GM19397 (cell line): ENCODE data around the gene ACOT7.

Source experiments
- ATAC-seq: cut with Tn5 transposase; IDR thresholded peaks from one replicate; pipeline ENCODE4 v1.9.1; 2021; ENCODE audit warnings: mild to moderate bottlenecking, moderate library complexity; ENCODE audit not compliant: unreplicated experiment

Gene ACOT7

DNA sequence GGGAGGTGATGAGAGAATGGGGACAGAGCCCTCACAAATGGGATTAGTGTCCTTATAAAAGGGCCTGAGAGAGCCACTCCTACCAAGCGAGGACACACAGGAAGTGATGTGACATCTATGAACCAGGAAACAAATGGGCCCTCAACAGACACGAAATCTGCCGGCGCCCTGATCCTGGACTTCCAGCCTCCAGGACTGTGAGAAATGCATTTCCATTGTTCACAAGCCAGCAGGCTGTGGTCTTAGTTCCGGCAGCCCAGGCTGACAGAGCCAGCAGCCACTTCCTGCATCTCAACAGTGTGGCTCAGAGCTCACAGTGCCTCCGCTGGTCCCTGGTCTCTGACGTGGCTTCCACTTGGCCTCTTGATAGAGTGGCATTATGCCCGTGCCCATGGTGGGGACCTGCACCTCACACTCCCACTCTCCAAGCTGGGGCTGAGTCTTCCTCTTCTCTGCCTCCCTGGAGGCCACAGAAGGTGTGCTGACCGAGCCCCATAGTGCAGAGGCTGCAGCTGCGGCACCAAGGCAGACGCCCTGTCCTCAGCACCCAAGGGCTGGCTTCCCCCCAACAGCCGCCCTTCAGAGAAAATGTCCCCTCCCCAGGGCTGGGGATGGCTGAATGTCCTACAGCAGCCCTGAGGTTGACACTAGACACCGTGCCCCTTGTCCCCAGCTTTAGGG is 44.9 kb downstream of the ACOT7 start:
- ATAC-seq: no peak

DNA sequence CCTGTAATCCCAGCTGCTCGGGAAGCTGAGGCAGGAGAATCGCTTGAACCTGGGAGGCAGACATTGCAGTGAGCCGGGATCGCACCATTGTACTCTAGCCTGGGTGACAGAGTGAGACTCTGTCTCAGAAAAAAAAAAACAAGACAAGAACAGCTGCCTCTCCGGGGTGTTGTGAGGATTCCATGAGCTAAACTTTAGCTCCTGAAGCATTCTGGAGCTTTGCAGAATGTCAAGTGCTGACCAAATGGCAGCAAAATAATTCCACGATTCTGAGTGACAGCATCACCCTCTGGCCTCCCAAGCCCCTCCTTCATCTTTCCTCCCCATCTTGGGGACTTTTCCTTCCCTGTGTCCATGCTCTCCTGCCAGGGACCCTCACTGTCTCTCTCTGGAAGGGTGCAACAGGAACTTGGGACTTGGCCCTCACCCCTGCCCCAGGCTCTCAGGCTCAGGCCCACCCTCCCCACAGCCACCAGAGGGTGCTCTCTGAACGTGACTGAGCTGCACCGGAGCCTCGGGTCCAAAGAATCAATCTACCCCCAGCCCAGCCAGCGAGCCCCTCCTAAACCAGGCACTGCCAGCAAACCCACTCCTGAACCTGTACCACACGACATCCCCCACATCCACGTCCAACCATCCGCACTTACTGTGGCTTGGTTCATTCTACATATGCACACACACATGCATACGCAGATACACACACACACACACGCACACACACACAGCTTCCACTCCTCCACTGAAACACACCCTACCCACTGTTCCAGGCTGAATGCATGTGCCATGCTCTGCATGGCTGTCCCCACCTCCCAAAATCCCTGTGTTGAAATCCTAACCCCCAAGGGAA is 45.7 kb downstream of the ACOT7 start:
- ATAC-seq: no peak

DNA sequence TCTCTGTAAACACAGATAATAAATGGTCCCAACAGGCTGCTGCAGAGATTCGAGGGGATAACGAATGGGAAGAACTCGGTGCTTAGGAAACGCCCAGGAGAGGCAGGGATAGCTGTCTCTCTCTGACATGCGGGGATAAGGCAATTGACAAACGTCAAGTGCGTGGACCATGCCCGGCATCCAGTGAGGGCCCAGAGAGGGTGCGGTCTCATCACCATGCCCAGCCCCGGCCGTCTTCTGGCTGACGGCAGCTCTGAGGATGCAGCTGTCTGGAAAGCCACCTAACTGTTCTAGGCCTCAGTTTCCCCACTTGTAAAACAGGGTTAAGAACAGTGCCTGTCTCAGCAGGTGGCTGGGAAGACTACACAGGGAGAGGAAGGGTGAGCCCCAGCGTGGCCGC is 48.1 kb downstream of the ACOT7 start:
- ATAC-seq: no peak

- ATAC-seq: no peak
Observed at GRCh38 chr1:6345009-6345408, 48.6 kb downstream of the ACOT7 start.

DNA sequence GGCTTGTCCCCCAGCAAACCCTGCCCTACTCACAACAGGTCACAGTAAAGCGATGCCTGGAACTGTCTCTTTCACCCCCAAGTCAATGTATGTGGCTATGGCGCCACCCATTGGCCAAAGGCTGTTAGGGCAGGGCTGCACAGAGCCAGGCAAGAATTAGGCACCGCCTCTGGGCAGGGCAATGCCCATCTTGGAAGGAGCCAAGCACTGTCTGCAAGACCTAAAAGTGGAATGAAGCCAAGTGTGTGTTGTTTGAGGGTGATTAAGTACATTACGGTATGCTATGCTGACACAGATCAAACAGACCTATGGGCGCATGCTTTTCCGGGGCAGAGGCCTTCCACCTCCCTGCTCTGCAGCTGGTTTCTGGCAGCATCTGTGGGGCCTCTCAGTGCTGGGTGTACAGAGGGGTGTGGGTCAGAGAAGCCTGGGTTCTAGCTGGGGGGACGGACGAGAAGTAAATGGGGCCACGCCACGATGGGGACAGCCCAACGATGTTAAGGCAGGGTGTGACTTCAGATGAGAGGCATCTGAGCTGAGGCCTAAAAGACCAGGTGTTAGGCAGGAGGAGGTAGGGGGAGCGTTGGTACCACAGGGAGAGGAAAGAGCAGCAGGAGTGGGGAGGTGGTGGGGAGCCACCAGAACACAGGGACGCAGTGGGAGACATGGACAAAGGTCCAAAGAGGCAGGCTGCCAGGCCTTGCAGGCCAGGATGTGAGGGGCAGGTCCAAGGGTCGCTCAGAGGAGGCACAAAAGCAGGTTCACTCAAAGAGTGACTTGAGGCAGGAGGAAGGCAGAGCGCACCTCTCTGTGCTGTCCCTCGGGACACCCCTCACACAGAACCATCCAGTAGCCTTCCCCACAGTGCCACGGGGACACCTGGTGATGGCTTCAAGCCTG is 49.8 kb downstream of the ACOT7 start:
- ATAC-seq: no peak

DNA sequence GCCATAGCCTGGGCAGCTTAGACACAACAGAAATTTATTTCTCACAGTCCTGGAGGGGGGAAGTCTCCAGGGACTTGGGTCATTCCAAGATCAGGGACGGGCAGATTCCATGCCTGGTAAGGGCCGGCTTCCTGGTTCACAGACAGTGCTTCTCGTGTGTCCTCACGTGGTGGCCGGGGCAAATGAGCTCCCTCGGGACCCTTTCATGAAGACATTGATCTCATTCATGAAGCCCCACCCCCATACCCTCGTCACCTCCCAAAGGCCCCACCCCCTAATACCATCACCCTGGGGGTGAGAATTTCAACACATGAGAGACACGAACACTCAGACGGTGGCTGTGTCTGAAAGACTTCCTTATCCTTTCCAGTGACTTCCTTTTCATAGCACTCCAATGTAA is 51.5 kb downstream of the ACOT7 start:
- ATAC-seq: no peak

- ATAC-seq: no peak
Observed at GRCh38 chr1:6338695-6339094, 54.9 kb downstream of the ACOT7 start.

GRCh38 chr1:6336776-6337622 is 56.6 kb downstream of the ACOT7 start:
- ATAC-seq: no peak

GRCh38 chr1:6334261-6334993 is 59.1 kb downstream of the ACOT7 start:
- ATAC-seq: no peak

- ATAC-seq: no peak
Observed at GRCh38 chr1:6332821-6333220, 60.7 kb downstream of the ACOT7 start.

GRCh38 chr1:6331543-6332273 is 61.9 kb downstream of the ACOT7 start:
- ATAC-seq: no peak

DNA sequence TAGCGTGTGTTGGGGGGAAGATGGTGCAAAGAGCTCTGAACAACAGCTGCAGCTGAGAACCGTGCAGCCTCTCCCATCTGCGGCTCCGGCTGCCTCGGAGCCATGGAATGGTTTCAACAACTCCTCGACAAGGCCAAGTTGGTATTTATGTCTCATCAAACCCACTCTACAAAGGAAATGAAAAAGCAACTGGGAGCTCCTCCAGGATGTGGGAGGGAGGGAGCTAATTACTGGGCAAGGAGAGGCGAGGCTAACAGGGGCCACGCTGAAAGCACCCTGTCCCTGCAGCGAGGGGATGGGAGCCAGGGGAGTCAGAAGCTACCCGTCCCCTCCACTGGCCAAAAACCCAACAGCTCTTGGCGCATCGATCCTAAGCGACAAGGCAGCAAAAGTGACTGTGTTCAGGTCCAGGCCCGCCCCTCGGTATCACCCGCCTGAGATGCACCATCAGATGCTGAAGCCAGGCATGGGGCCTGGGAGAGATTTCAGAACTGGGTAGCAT is 63.1 kb downstream of the ACOT7 start:
- no peak for ATAC-seq

GRCh38 chr1:6329851-6330250 is 63.7 kb downstream of the ACOT7 start:
- no peak for ATAC-seq

DNA sequence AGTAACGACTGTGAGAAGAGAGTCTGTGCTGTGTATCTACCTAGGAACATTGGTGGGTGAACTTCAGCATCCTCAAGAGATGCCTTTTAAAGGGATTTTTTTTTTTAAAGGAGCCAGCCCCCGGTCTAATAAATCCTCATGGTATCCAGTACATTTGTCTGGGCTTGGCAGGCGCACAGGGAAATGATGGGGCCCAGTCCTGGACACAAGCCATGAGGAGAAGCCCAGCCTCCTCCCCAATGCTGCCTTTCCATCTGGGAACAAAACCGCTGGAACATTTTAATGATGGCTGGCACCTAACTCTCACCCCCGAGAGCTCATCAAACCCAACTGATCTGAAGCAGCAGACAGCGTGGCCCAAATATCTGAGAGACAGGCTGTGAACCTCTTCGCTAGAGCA is 64.2 kb downstream of the ACOT7 start:
- no peak for ATAC-seq

- no peak for ATAC-seq
Observed at GRCh38 chr1:6328696-6329095, 64.9 kb downstream of the ACOT7 start.

- ATAC-seq: no peak
Observed at GRCh38 chr1:6328091-6328490, 65.5 kb downstream of the ACOT7 start.

DNA sequence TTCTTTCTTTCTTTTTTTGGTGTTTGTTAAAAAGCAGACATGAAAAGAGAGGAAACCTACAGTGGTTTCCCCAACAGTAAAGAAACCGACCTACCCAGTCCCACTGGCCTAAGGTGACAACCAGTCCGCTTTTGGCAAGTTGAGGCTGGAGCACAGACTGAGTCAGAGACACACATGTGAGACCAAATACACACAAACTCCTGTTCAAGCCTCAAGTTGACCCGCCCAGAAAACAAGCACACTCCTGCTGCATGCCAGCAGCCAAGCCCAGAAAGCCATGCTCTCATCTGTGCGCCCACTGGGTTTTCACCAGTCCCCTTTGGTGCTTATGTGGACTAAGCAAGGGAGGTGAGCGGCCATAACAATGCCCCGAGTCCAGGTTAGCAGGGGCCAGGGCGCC is 68.1 kb downstream of the ACOT7 start:
- ATAC-seq: no peak

- no peak for ATAC-seq
Observed at GRCh38 chr1:6322161-6322560, 71.4 kb downstream of the ACOT7 start.

GRCh38 chr1:6321205-6321604 is 72.4 kb downstream of the ACOT7 start:
- ATAC-seq: no peak
